ENCODE results near the gene NEAT1.

Gene NEAT1

GRCh38 chr11:65425105-65425970 lies 2.7 kb downstream of the NEAT1 start:
- peak overlapping the region; percentile 94 for H3K4me3 ChIP-seq (ENCODE audit: low read depth, low read length)
- peak overlapping the region; percentile 99 for H3K27ac ChIP-seq (ENCODE audit: low read depth, low read length)
- H3K79me2 ChIP-seq (ENCODE audit: control insufficient read depth, insufficient read depth, low read length, unreplicated experiment) = peaks cover 79% of the 10 kb centered on the region
- H3K4me1 ChIP-seq (ENCODE audit: control insufficient read depth, insufficient read depth, low read length, unreplicated experiment) = peaks cover 7% of the 10 kb centered on the region
- peaks cover 43% of the 10 kb centered on the region for H3K36me3 ChIP-seq (ENCODE audit: insufficient read depth, low read length)
- H2AFZ ChIP-seq (ENCODE audit: low read length, unreplicated experiment) = no peak overlapping the region
- H3K27me3 ChIP-seq (ENCODE audit: insufficient read depth, low read length) = no peaks in the 10 kb centered on the region

- no peaks in the 10 kb centered on the region for H3K27me3 ChIP-seq (ENCODE audit: insufficient read depth, low read length)
- peak overlapping the region; percentile 99 for H3K27ac ChIP-seq (ENCODE audit: low read depth, low read length)
- H3K36me3 ChIP-seq (ENCODE audit: insufficient read depth, low read length) = peaks cover 43% of the 10 kb centered on the region
- peaks cover 79% of the 10 kb centered on the region for H3K79me2 ChIP-seq (ENCODE audit: control insufficient read depth, insufficient read depth, low read length, unreplicated experiment)
- H3K4me1 ChIP-seq (ENCODE audit: control insufficient read depth, insufficient read depth, low read length, unreplicated experiment) = peaks cover 4% of the 10 kb centered on the region
- peak overlapping the region; percentile 94 for H3K4me3 ChIP-seq (ENCODE audit: low read depth, low read length)
- H2AFZ ChIP-seq (ENCODE audit: low read length, unreplicated experiment) = no peak overlapping the region
These were observed 3.6 kb downstream of the NEAT1 start for GRCh38 chr11:65425971-65426838.

- H3K79me2 ChIP-seq (ENCODE audit: control insufficient read depth, insufficient read depth, low read length, unreplicated experiment) = peaks cover 81% of the 10 kb centered on the region
- H3K36me3 ChIP-seq (ENCODE audit: insufficient read depth, low read length) = peaks cover 43% of the 10 kb centered on the region
- H3K4me1 ChIP-seq (ENCODE audit: control insufficient read depth, insufficient read depth, low read length, unreplicated experiment) = peaks cover 4% of the 10 kb centered on the region
These were observed 4.5 kb downstream of the NEAT1 start for GRCh38 chr11:65426839-65427690.

GRCh38 chr11:65427691-65428577 lies 5.3 kb downstream of the NEAT1 start:
- Histone ChIP-seq H3K4me1 (ENCODE audit: control insufficient read depth, insufficient read depth, low read length, unreplicated experiment) (peaks cover 6% of the 10 kb centered on the region), H3K27ac (ENCODE audit: low read depth, low read length) (peak overlapping the region; percentile 99), H3K79me2 (ENCODE audit: control insufficient read depth, insufficient read depth, low read length, unreplicated experiment) (peaks cover 84% of the 10 kb centered on the region)

More at GRCh38 chr11:65426839-65427690, 4.5 kb downstream of the NEAT1 start:
- H2AFZ ChIP-seq (ENCODE audit: low read length, unreplicated experiment) = no peak overlapping the region
- H3K27ac ChIP-seq (ENCODE audit: low read depth, low read length) = peak overlapping the region; percentile 99
- peak overlapping the region; percentile 94 for H3K4me3 ChIP-seq (ENCODE audit: low read depth, low read length)
- no peaks in the 10 kb centered on the region for H3K27me3 ChIP-seq (ENCODE audit: insufficient read depth, low read length)

GRCh38 chr11:65428578-65429067 lies 6.0 kb downstream of the NEAT1 start:
- Histone ChIP-seq H3K4me1 (ENCODE audit: control insufficient read depth, insufficient read depth, low read length, unreplicated experiment) (peaks cover 10% of the 10 kb centered on the region), H3K36me3 (ENCODE audit: insufficient read depth, low read length) (peaks cover 39% of the 10 kb centered on the region), H3K27ac (ENCODE audit: low read depth, low read length) (peak overlapping the region; percentile 99), H3K79me2 (ENCODE audit: control insufficient read depth, insufficient read depth, low read length, unreplicated experiment) (peaks cover 83% of the 10 kb centered on the region), H3K4me3 (ENCODE audit: low read depth, low read length) (peak overlapping the region; percentile 94), H2AFZ (ENCODE audit: low read length, unreplicated experiment) (no peak overlapping the region), H3K27me3 (ENCODE audit: insufficient read depth, low read length) (no peaks in the 10 kb centered on the region)

More at GRCh38 chr11:65427691-65428577, 5.3 kb downstream of the NEAT1 start:
- peaks cover 42% of the 10 kb centered on the region for H3K36me3 ChIP-seq (ENCODE audit: insufficient read depth, low read length)
- H3K4me3 ChIP-seq (ENCODE audit: low read depth, low read length) = peak overlapping the region; percentile 94
- H3K27me3 ChIP-seq (ENCODE audit: insufficient read depth, low read length) = no peaks in the 10 kb centered on the region
- no peak overlapping the region for H2AFZ ChIP-seq (ENCODE audit: low read length, unreplicated experiment)

GRCh38 chr11:65429068-65429681 lies 6.6 kb downstream of the NEAT1 start:
- Histone ChIP-seq H3K4me1 (ENCODE audit: control insufficient read depth, insufficient read depth, low read length, unreplicated experiment) (peaks cover 14% of the 10 kb centered on the region), H3K79me2 (ENCODE audit: control insufficient read depth, insufficient read depth, low read length, unreplicated experiment) (peaks cover 81% of the 10 kb centered on the region), H3K36me3 (ENCODE audit: insufficient read depth, low read length) (peaks cover 37% of the 10 kb centered on the region), H3K27me3 (ENCODE audit: insufficient read depth, low read length) (no peaks in the 10 kb centered on the region), H3K27ac (ENCODE audit: low read depth, low read length) (peak overlapping the region; percentile 99), H3K4me3 (ENCODE audit: low read depth, low read length) (peak overlapping the region; percentile 94), H2AFZ (ENCODE audit: low read length, unreplicated experiment) (no peak overlapping the region)

GRCh38 chr11:65429724-65430405 lies 7.3 kb downstream of the NEAT1 start:
- peaks cover 81% of the 10 kb centered on the region for H3K79me2 ChIP-seq (ENCODE audit: control insufficient read depth, insufficient read depth, low read length, unreplicated experiment)
- H3K27me3 ChIP-seq (ENCODE audit: insufficient read depth, low read length) = no peaks in the 10 kb centered on the region
- H3K27ac ChIP-seq (ENCODE audit: low read depth, low read length) = peak overlapping the region; percentile 99
- peaks cover 19% of the 10 kb centered on the region for H3K4me1 ChIP-seq (ENCODE audit: control insufficient read depth, insufficient read depth, low read length, unreplicated experiment)
- H2AFZ ChIP-seq (ENCODE audit: low read length, unreplicated experiment) = no peak overlapping the region
- H3K4me3 ChIP-seq (ENCODE audit: low read depth, low read length) = peak overlapping the region; percentile 94
- peaks cover 37% of the 10 kb centered on the region for H3K36me3 ChIP-seq (ENCODE audit: insufficient read depth, low read length)

GRCh38 chr11:65430406-65431217 lies 8.0 kb downstream of the NEAT1 start:
- Histone ChIP-seq H3K79me2 (ENCODE audit: control insufficient read depth, insufficient read depth, low read length, unreplicated experiment) (peaks cover 81% of the 10 kb centered on the region), H3K27ac (ENCODE audit: low read depth, low read length) (peak overlapping the region; percentile 99), H3K4me3 (ENCODE audit: low read depth, low read length) (peak overlapping the region; percentile 94), H3K27me3 (ENCODE audit: insufficient read depth, low read length) (no peaks in the 10 kb centered on the region), H3K4me1 (ENCODE audit: control insufficient read depth, insufficient read depth, low read length, unreplicated experiment) (peaks cover 25% of the 10 kb centered on the region), H3K36me3 (ENCODE audit: insufficient read depth, low read length) (peaks cover 37% of the 10 kb centered on the region), H2AFZ (ENCODE audit: low read length, unreplicated experiment) (no peak overlapping the region)
